KMS-11 (cell line): ENCODE data around the gene TMEM168.

Experiments used
- H2AFZ ChIP-seq: fragments of 200-600 bp; sonication (generic); 2 replicates; pipeline ENCODE4 v1.6.1; 2016; ENCODE audit warnings: antibody characterized with exemption, mixed run types, low read depth
- H3K27ac ChIP-seq: fragments of 200-600 bp; sonication (generic); 2 replicates; pipeline ENCODE4 v1.6.1; 2016; ENCODE audit warnings: mild to moderate bottlenecking, mixed run types
- H3K27me3 ChIP-seq: fragments of 200-600 bp; sonication (generic); 2 replicates; pipeline ENCODE4 v1.6.1; 2017; ENCODE audit warnings: mild to moderate bottlenecking, low read depth, mixed run types, moderate library complexity; ENCODE audit not compliant: insufficient read depth
- H3K36me3 ChIP-seq: fragments of 200-600 bp; sonication (generic); 2 replicates; pipeline ENCODE4 v1.6.1; 2017; ENCODE audit warnings: mild to moderate bottlenecking, mixed run types; ENCODE audit not compliant: insufficient read depth
- H3K4me1 ChIP-seq: fragments of 200-600 bp; sonication (generic); 2 replicates; pipeline ENCODE4 v1.6.1; 2016; ENCODE audit warnings: mild to moderate bottlenecking, low read depth, mixed run types; ENCODE audit not compliant: poor library complexity, severe bottlenecking
- H3K4me2 ChIP-seq: fragments of 200-600 bp; sonication (generic); 2 replicates; pipeline ENCODE4 v1.7.0; 2016; ENCODE audit warnings: mild to moderate bottlenecking, mixed run types
- H3K4me3 ChIP-seq: fragments of 200-600 bp; sonication (generic); IDR thresholded peaks from 2 replicates; pipeline ENCODE4 v1.6.1; 2017; ENCODE audit warnings: low read depth, low read length, mixed read lengths; ENCODE audit not compliant: insufficient read depth
- H3K79me2 ChIP-seq: fragments of 200-600 bp; sonication (generic); 2 replicates; pipeline ENCODE4 v1.6.1; 2016; ENCODE audit warnings: low read depth, mixed run types; ENCODE audit not compliant: insufficient read depth
- H3K9ac ChIP-seq: fragments of 200-600 bp; sonication (generic); 2 replicates; pipeline ENCODE4 v1.6.1; 2016; ENCODE audit warnings: mild to moderate bottlenecking, mixed run types
- H4K20me1 ChIP-seq: fragments of 200-600 bp; sonication (generic); 2 replicates; pipeline ENCODE4 v1.6.1; 2016; ENCODE audit warnings: mild to moderate bottlenecking, mixed run types; ENCODE audit not compliant: insufficient read depth
- TF ChIP-seq, protein P1 (sequence below): fragments of 200-600 bp; sonication (generic); conservative IDR thresholded peaks from 2 replicates; pipeline ENCODE4 v1.6.1; 2017; ENCODE audit warnings: low read depth, mild to moderate bottlenecking, antibody characterized with exemption, low read length, moderate library complexity, mixed read lengths

The TMEM168 gene

DNA sequence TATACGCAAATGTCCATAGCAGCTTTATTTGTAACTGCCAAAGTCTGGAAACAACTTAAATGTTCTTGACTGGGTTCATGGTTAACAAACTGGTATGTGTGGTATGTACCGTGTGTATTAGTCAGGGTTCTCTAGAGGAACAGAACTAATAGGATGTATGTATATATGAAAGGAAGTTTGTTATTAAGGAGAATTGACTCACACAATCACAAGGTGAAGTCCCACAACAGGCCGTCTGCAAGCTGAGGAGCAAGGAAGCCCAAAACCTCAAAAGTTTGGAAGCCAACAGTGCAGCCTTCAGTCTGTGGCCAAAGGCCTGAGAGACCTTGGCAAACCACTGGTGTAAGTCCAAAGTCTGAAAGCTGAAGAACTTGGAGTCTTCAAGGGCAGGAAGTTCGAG is 66.8 kb downstream of the TMEM168 start:
- no peak overlapping the region for H3K9ac ChIP-seq
- no peaks in the 10 kb centered on the region for H3K79me2 ChIP-seq
- TF ChIP-seq, protein P1, sequence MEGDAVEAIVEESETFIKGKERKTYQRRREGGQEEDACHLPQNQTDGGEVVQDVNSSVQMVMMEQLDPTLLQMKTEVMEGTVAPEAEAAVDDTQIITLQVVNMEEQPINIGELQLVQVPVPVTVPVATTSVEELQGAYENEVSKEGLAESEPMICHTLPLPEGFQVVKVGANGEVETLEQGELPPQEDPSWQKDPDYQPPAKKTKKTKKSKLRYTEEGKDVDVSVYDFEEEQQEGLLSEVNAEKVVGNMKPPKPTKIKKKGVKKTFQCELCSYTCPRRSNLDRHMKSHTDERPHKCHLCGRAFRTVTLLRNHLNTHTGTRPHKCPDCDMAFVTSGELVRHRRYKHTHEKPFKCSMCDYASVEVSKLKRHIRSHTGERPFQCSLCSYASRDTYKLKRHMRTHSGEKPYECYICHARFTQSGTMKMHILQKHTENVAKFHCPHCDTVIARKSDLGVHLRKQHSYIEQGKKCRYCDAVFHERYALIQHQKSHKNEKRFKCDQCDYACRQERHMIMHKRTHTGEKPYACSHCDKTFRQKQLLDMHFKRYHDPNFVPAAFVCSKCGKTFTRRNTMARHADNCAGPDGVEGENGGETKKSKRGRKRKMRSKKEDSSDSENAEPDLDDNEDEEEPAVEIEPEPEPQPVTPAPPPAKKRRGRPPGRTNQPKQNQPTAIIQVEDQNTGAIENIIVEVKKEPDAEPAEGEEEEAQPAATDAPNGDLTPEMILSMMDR: no peak
- H2AFZ ChIP-seq: no peak overlapping the region
- no peak overlapping the region for H3K4me3 ChIP-seq
- no peak overlapping the region for H3K4me2 ChIP-seq
- no peak overlapping the region for H3K27ac ChIP-seq
- no peaks in the 10 kb centered on the region for H3K4me1 ChIP-seq
- no peaks in the 10 kb centered on the region for H3K36me3 ChIP-seq
- no peaks in the 10 kb centered on the region for H4K20me1 ChIP-seq
- H3K27me3 ChIP-seq: no peaks in the 10 kb centered on the region

DNA sequence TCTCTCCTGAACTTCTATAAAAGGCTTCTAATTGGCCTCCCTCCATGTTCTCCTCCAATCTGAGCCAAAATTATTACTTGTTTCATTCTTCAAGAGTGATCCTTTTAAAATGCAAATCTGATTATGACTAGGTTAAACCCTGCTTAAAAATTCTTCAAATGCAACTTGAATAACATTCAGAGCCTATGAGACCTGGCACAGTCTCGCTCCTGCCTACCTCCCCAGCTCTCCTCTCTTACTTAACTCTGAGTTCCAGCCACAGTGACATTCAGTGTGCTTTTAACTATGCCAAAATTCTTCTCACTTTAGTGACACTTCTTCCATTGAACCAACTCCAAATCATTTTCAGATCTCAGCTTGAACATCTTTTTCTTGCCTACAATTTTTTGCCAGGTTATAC is 68.8 kb downstream of the TMEM168 start:
- Histone ChIP-seq H3K27ac (no peak overlapping the region), H3K4me3 (no peak overlapping the region), H4K20me1 (no peaks in the 10 kb centered on the region), H2AFZ (no peak overlapping the region), H3K36me3 (no peaks in the 10 kb centered on the region), H3K9ac (no peak overlapping the region), H3K4me1 (no peaks in the 10 kb centered on the region), H3K4me2 (no peak overlapping the region), H3K79me2 (no peaks in the 10 kb centered on the region), H3K27me3 (no peaks in the 10 kb centered on the region)
- TF ChIP-seq, protein P1: no peak

DNA sequence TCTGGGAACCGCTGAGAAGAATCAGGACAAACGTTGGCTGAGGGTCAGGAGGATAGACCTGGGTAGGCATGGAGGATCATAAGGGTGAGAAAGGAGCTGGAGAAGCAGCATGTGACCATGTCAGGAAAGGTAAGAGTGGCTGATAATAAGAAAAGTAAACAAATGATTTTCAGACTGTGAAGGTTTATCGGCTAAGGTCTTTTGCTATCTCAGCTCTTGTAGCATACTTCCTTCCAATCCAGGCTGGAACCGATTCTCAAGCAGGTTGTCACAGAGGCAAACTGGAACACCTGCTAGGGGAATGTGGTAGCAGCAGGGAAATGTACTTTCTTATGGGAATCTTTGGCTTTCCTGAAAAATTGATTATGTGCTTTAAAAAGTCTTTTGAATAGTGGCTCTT is 74.7 kb downstream of the TMEM168 start:
- H3K4me3 ChIP-seq: no peak overlapping the region
- H3K4me1 ChIP-seq: no peaks in the 10 kb centered on the region
- no peaks in the 10 kb centered on the region for H3K36me3 ChIP-seq
- H3K27ac ChIP-seq: no peak overlapping the region
- TF ChIP-seq, protein P1: no peak
- no peaks in the 10 kb centered on the region for H3K79me2 ChIP-seq
- no peak overlapping the region for H2AFZ ChIP-seq
- H3K4me2 ChIP-seq: no peak overlapping the region
- no peaks in the 10 kb centered on the region for H4K20me1 ChIP-seq
- H3K27me3 ChIP-seq: no peaks in the 10 kb centered on the region
- H3K9ac ChIP-seq: no peak overlapping the region

DNA sequence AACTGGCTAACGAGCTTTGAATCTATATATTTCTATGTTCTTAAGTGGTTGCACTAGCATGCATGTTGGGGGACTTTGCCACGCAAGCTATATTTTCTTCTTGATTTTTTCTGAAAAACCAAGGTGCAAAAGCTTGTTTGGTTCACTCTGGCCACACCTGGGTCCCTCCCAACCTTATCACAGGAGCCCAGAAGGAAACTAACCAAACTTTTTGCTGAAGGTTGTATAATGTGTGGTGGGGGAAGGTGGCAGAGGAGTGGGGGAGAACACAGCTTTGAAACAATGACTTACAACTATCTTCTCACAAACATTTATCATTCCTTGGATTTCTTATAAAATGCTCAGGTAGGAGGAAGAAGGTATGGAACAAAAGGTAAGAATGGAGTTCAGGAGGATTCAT is 75.3 kb downstream of the TMEM168 start:
- Histone ChIP-seq H3K79me2 (no peaks in the 10 kb centered on the region), H2AFZ (no peak overlapping the region), H3K36me3 (no peaks in the 10 kb centered on the region), H3K4me3 (no peak overlapping the region), H3K4me1 (no peaks in the 10 kb centered on the region), H4K20me1 (no peaks in the 10 kb centered on the region), H3K9ac (no peak overlapping the region), H3K27me3 (no peaks in the 10 kb centered on the region), H3K4me2 (no peak overlapping the region), H3K27ac (no peak overlapping the region)
- TF ChIP-seq, protein P1: no peak
